ENCODE measurements around the gene AEBP2.

DNA sequence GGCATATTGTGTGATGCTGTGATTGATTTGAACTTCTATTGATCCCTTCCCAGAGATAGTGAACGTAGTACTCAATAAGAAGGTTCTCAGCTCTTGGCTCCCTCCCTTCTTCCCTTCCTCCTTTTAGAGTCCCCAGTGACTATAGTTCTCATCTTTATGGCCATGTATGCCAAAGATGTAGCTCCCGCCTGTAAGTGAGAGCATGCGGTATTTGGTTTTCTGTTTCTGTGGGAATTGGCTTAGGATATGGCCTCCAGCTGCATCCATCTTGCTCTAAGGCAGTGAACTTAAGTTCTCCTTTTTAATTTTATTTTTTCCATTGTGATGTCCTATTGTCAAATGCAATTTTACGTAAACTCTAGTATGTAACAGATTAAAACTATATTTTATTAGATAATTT, 109.5 kb downstream of the AEBP2 start:
- TF ChIP-seq SRF (CRISPR knock-in tag; IDR thresholded peaks at IDR 0.05) (no peak), SIN3A (IDR thresholded peaks at IDR 0.05; ENCODE audit: borderline replicate concordance in 2 of 2, control insufficient read depth in 1 of 2, low read depth in 2 of 2, low read length in 2 of 2) (no peak), ZEB2 (IDR thresholded peaks at IDR 0.05) (no peak), ATF7 (IDR thresholded peaks at IDR 0.05) (no peak), ZFX (CRISPR knock-in tag; IDR thresholded peaks at IDR 0.05) (no peak), POLR2AphosphoS2 (IDR thresholded peaks at IDR 0.05; ENCODE audit: low read length) (no peak), ZNF134 (CRISPR knock-in tag; conservative IDR thresholded peaks at IDR 0.05) (no peak)
- TF ChIP-seq, protein P1, sequence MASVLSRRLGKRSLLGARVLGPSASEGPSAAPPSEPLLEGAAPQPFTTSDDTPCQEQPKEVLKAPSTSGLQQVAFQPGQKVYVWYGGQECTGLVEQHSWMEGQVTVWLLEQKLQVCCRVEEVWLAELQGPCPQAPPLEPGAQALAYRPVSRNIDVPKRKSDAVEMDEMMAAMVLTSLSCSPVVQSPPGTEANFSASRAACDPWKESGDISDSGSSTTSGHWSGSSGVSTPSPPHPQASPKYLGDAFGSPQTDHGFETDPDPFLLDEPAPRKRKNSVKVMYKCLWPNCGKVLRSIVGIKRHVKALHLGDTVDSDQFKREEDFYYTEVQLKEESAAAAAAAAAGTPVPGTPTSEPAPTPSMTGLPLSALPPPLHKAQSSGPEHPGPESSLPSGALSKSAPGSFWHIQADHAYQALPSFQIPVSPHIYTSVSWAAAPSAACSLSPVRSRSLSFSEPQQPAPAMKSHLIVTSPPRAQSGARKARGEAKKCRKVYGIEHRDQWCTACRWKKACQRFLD (CRISPR knock-in tag; IDR thresholded peaks at IDR 0.05), result no peak
- TF ChIP-seq, protein P2, sequence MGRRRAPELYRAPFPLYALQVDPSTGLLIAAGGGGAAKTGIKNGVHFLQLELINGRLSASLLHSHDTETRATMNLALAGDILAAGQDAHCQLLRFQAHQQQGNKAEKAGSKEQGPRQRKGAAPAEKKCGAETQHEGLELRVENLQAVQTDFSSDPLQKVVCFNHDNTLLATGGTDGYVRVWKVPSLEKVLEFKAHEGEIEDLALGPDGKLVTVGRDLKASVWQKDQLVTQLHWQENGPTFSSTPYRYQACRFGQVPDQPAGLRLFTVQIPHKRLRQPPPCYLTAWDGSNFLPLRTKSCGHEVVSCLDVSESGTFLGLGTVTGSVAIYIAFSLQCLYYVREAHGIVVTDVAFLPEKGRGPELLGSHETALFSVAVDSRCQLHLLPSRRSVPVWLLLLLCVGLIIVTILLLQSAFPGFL (CRISPR knock-in tag; IDR thresholded peaks at IDR 0.05), result no peak
- TF ChIP-seq, protein P3, sequence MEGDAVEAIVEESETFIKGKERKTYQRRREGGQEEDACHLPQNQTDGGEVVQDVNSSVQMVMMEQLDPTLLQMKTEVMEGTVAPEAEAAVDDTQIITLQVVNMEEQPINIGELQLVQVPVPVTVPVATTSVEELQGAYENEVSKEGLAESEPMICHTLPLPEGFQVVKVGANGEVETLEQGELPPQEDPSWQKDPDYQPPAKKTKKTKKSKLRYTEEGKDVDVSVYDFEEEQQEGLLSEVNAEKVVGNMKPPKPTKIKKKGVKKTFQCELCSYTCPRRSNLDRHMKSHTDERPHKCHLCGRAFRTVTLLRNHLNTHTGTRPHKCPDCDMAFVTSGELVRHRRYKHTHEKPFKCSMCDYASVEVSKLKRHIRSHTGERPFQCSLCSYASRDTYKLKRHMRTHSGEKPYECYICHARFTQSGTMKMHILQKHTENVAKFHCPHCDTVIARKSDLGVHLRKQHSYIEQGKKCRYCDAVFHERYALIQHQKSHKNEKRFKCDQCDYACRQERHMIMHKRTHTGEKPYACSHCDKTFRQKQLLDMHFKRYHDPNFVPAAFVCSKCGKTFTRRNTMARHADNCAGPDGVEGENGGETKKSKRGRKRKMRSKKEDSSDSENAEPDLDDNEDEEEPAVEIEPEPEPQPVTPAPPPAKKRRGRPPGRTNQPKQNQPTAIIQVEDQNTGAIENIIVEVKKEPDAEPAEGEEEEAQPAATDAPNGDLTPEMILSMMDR (IDR thresholded peaks at IDR 0.05 in 2 of 3, conservative IDR thresholded peaks at IDR 0.05 in 1 of 3; ENCODE audit: insufficient read depth in 2 of 3, low read depth in 1 of 3, low read length in 3 of 3), result no peak
- TF ChIP-seq, protein P4, sequence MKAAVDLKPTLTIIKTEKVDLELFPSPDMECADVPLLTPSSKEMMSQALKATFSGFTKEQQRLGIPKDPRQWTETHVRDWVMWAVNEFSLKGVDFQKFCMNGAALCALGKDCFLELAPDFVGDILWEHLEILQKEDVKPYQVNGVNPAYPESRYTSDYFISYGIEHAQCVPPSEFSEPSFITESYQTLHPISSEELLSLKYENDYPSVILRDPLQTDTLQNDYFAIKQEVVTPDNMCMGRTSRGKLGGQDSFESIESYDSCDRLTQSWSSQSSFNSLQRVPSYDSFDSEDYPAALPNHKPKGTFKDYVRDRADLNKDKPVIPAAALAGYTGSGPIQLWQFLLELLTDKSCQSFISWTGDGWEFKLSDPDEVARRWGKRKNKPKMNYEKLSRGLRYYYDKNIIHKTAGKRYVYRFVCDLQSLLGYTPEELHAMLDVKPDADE (conservative IDR thresholded peaks at IDR 0.05; ENCODE audit: control insufficient read depth, low read depth, low read length), result no peak

Measured in K562 (cell line).